SIG-M5 treated with dmso at 0.1 percent for 504 hours (cell line): ENCODE measurements around the gene RARB.

Experiments
- DNase-seq: peaks from one replicate; lab custom pipeline; 2025; ENCODE audit not compliant: unreplicated experiment; lab: John Stamatoyannopoulos, UW

The RARB gene

GRCh38 chr3:25589783-25590258 lies 161.8 kb downstream of the RARB start:
- DNase-seq = no peak

- peak; percentile 62 for DNase-seq
Observed at GRCh38 chr3:25592510-25592968, 164.5 kb downstream of the RARB start.

GRCh38 chr3:25593001-25593400 lies 164.9 kb downstream of the RARB start:
- no peak for DNase-seq

GRCh38 chr3:25594007-25594502 lies 166.0 kb downstream of the RARB start:
- peak; percentile 55 for DNase-seq

GRCh38 chr3:25597535-25598101 lies 169.6 kb downstream of the RARB start:
- DNase-seq = no peak

- peak; percentile 88 for DNase-seq
Observed at GRCh38 chr3:25603703-25604102, 175.6 kb downstream of the RARB start.

- peak; percentile 90 for DNase-seq
Observed at GRCh38 chr3:25604107-25604805, 176.2 kb downstream of the RARB start.

GRCh38 chr3:25610167-25610566 lies 182.1 kb downstream of the RARB start:
- no peak for DNase-seq

- DNase-seq = no peak
Observed at GRCh38 chr3:25610779-25611178, 182.7 kb downstream of the RARB start.

- no peak for DNase-seq
Observed at GRCh38 chr3:25611193-25611592, 183.1 kb downstream of the RARB start.

GRCh38 chr3:25618028-25618427 lies 190.0 kb downstream of the RARB start:
- DNase-seq = no peak

GRCh38 chr3:25619382-25619781 lies 191.3 kb downstream of the RARB start:
- DNase-seq = no peak

- DNase-seq = no peak
Observed at GRCh38 chr3:25620493-25620892, 192.4 kb downstream of the RARB start.

GRCh38 chr3:25621087-25621486 lies 193.0 kb downstream of the RARB start:
- no peak for DNase-seq

GRCh38 chr3:25631989-25632388 lies 203.9 kb downstream of the RARB start:
- DNase-seq = no peak

- DNase-seq = no peak
Observed at GRCh38 chr3:25633919-25634318, 205.9 kb downstream of the RARB start.

GRCh38 chr3:25635038-25635437 lies 207.0 kb downstream of the RARB start:
- DNase-seq = no peak
